ENCODE data around the gene SLC25A48.
A peak's percentile ranks its signal among the peaks of the same experiment; 100 is the strongest.

Gene SLC25A48

DNA sequence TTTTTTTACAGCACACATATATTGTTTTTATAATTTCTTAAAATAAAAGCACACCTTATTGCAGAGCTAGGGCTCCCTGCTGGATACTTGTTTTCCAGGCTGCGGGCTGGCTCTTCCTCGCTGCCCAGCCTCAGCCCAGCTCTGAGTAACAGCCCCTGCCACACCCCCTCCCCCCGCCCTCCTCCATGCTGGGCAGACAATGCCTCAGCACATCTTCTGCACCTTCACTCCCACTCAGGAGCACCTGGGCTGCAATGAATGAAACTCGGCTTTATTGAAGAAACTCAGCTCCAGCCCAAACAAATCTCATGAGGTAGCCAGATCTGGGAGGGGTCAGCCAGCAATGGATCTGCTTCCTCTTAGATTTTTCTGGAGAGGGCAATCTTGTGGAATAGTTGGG, 51.7 kb downstream of the SLC25A48 start:
- no peak for DNase-seq

DNA sequence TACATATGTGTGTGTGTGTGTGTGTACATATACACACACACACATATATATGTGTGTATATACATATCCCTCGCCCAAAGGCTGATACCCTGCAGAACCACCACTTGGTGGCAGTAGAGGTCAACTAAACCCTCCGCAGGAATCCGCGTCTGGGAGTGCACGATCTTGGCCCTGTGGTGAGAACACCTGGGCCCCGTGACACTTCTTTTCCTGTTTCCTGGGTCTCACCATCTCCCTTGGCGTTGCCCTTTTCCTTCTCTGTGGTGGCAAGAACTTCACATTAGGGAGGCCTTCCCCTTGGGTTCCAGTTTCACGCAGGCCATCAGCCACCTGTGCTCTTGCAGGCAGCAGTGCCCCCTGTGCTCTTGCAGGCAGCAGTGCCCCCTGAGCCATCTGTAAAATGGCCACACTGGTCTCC, 53.0 kb downstream of the SLC25A48 start:
- peak; percentile 68 for DNase-seq

DNA sequence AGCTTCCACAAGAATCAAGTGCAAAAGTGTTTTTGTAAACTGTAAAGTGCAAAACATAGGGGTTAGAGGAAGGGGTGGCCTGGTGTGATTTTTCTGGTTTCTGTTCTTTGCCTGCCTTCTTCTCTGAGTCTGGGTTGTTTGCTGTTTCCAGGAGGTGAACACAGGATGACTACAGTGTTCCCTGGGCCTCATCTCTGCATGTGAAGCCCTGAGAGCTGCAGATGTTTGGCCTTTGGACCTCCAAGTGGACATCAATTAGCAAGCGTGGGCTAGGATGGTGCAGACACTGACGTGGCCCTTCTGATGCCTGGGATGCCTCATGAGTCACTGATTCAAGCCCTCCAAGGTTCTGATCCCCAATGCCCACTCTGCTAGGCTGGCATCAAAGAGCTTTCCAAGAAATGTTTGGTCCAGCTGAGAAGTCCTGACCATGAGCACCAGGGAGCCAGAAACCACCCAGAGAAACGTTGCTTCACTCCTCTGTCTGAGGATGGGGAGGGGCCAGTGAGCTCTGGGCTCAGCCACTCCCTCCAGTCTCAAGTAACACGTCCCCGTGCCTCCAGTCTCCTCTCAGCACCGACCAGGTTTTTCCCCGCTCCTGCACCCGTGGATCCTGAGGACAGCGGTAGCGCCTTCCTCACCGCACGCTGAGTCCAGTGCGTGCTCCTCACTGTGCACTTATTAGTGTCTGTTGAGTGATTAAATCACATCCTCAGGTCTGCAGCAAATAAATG, 53.6 kb downstream of the SLC25A48 start:
- no peak for DNase-seq

DNA sequence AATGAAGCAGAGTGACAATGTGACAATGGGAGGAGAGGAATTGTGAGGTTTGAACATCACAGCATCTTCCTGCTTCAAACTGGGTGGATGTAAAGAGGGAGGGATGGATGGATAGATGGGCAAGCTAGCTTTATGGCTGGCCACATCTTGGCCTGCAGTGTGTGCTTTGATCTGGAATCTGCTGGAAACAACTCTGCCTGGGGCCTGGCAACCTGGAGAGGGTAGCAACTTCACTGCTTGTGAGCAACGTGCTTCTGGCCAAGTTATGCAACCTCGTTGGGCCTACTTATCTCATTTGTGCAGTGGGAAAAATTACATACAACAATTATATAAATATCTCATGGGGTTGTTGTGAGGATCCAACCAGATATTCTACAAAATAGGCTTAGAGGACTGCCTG, 55.8 kb downstream of the SLC25A48 start:
- no peak for DNase-seq

DNA sequence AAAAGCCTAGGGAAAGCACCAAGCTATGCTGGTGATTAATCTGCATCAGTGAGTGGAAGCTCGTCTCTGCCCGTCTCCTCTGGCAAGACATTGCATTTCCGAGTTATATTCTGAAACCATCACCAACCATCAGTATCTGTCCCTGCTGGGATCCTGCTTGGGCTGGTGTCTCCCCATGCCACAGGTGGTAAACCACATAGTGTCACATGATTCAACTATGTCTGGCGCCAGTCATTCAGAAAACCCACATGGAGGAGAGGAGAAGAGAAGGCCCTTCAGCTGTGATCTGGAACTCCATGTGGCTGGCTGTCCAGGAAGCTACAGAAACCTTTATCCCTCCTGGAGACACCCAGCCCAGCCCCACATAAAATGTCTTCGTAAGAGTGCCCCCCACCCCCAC, 56.4 kb downstream of the SLC25A48 start:
- no peak for DNase-seq

DNA sequence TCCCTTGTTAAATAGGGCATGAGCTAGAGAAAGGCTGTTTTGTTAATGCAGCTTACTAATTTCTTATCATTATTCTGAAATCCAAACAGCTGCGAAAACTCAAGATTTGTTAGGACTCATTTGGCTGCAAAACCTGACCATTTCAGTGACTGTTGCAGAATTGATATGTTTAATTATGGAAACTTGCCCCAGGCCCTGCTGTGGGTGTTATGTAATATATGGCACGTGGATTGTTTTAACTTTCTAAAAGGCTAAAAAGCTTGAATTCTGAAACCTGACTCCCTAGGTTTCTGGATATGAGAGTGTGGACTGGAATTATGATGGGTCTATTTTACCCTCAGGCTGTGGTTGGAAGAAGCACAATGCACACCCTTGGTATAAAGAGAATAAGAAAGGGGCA, 56.8 kb downstream of the SLC25A48 start:
- DNase-seq: no peak

DNA sequence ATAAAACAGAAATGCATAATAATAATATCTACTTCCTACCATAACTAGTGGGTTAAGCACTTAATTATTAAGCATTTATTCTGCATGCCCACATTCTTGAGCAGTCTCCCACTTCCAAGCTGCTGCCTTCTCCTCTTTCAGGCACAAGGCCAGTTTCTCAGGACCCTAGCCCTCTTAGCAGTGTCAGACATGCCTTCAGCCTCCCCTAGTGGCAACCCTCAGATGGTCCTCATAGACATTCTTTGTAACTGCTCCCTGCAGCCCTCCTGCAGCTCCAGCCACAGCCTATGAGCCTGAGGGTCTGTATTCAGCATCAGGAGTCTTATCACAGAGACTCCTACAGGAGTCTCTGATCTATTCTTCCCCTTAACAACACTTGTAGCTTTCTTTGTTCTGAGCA, 57.3 kb downstream of the SLC25A48 start:
- no peak for DNase-seq

DNA sequence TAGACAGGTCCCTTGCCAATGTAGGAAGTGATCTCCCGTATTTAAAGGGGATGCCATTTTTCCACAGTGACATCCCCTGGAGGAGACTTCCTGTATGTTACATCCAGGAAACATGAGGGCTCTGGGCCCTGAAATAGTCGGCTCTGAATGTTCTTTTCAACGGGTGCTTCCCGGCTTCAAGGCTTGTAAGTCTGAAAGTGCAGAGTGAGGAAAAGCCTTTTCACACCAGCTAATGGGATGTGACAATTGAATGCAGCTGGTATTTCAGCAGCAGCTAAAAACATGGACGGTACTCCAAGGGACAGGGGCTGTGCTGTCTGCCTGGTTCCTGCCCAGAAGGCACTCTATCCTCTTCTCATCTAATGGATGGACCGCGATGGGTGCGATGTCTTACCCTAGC, 59.8 kb downstream of the SLC25A48 start:
- no peak for DNase-seq

DNA sequence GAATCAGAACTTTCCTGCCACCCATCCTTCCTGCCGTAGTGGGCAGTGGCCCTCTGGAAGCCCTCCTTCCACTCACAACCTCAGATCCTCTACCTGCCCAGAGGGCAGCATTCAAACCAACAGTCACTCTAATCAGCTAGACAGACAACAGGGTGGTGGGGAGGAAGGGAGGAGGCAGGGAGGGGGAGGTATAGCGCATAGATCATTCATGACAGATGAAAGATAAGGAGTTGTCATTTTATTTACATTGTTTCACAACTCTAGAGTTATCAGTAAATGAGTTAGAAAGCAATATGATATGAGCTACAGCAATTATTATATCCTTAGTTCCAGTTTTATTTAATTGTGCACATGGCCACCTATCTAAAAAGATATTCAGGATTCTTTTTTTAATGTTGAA, 60.3 kb downstream of the SLC25A48 start:
- no peak for DNase-seq

DNA sequence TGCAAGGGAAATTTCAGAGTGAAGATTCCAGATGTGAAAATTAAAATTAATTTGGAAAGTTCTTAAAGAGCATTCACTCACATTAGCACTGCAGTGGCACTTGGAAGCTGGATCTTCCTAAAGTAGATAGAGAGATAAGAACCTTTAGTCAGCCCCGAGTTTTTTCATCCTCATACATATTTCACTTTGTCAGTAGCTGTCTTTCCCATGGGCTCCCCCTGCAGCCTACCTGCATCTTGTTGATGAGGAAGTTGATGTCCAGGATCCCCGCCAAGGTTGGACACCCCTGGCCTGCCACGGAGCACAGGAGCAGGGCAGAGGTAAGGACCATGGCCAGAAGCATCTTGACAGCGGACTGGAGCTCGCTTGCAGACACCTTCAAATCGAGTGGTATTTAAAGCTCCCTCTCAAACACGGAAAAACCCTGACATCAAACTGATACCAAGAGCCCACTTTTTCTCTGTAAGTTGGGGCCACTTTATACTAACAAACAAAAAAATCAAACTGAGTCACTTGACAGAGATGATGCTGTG, 61.1 kb downstream of the SLC25A48 start, which contains the start of gene IL9:
IL9 (minus strand) TSS at position 368 of the 533 bp plus-strand sequence; CDS start at position 343, 25 bp downstream.
- DNase-seq: no peak

DNA sequence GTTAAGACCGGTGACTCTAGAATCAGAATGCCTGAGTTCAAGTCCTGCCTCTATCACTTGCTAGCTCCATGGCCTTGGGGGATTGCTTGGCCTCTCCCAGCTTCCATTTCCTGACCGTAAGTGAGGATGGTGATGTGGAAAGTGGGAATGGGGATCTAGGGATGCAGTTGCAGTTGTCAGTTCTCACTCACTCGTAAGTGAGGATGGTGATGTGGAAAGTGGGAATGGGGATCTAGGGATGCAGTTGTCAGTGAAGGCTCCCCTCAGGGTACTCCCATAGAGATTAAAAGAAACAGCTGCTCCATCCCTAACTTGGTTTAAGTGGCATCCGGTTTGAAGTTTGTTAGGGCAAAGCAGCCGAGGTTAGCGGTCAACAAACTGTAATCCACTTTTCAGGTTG, 64.2 kb downstream of the SLC25A48 start:
- no peak for DNase-seq

DNA sequence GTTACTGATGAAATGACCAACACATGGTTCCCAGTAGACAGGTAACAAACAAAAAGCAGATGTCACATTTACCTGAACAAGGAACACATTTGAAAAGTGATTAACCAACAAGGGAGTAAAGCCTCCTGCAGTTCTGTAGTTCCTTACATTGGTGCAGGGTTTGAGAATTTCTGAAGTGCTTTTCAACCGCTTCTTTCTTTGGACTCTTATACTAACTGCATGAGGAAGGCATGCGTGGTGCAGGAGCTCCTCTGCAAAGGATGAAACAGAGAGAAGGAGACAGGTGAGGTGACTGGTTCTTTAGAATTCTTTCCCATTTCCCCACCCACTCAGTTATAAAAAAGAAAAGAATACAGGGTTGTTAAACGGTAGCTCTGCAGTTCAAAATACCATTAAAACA, 65.8 kb downstream of the SLC25A48 start:
- DNase-seq: no peak

DNA sequence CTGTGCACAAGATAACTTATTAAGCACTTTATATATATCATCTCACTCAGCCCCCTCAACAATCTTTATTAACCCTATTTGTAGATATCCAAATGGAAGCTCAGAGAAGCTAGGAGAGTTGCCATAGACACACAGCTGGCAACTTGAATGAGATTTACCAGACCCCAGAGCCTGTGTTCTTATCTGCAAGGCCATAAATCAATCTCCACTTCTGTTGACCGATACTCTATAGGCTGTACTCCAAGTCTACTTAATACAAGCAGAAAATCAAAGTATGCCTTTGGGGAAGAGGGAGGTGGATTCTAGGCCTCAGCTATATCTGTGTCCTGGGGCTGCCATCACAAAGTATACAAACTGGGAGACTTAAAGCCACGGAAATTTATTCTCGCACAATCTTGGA, 67.2 kb downstream of the SLC25A48 start:
- DNase-seq: no peak

DNA sequence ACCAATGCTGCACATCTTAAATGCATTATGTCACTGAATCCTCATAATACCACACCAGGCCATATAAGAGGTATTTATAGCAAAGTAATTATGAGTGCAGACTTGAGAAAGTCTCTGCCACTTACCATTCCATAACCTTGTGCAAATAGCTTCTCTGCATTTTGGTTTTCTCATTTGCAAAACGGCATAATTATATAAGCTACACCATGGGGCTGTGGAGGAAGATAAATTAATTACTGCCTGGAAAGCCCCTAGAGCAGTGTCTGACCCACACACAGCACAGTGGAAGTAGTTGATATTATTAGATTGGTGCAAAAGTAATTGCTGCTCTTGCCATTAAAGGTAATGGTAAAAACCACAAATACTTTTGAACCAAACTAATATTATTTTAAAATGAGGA, 70.7 kb downstream of the SLC25A48 start:
- DNase-seq: no peak

DNA sequence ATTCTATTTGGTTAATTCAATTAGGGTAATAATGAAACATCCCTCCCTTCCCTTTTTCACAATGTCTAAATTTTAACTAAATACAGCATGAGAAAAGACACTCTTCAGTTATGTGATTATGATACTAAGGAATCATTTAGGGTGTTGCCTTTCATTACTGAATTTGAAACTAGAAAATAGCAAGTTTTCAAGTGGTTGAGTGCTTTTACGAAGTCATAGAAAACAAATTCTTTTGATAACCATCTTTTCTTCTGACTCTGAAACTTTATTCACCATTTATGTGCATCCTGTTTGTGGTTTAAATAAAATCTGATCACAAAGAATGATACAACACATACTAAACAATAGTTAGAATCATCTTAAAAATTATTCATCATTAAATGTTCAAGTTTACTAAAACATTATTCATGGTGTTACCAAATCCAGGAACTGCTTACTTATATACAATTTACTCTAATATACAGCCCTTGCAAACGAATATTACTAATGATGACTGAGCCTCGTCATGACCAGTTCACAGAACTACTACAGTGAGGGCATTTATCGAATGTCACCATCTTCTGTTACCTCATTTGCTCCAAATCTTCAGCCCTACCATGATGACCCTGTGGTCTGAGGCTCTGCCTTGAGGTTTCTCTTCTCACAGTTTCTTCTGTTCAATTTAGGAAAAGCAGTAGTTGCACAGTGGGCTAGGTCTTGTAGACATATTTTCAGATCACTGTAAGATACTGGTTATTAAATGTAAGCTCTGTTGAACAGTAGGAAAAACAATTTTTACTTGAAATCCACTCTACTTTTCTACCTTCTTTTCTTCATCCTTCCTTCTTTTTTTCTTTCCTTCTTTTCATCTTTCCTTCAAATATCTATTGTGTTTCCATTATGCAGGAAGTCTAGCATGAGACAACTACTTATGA, 79.5 kb downstream of the SLC25A48 start:
- no peak for DNase-seq

DNA sequence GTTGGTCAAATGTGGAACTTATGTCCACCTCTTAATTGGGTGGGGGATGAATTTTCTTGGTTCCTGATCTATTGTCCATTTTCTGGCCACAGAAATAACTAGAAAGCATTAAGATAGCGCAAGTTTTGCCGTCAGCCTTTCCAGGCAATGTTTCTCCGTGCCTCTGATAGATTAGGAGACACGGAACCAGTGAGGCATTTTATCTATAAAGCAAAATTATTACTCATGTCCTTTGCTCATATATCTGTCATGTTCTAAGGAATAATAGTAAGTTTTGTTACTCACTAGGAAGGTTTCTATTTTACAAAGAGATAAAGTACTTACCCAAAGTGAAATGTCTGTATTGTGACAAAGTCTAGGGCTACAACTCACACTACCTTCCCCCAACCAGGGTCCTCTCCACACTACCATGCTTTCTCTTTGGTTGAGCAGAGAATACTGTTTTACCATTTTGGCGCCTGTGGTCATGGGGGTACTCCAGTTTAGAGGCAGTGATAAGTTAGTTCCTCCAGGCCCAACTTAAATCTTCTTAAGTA, 81.1 kb downstream of the SLC25A48 start:
- DNase-seq: no peak

DNA sequence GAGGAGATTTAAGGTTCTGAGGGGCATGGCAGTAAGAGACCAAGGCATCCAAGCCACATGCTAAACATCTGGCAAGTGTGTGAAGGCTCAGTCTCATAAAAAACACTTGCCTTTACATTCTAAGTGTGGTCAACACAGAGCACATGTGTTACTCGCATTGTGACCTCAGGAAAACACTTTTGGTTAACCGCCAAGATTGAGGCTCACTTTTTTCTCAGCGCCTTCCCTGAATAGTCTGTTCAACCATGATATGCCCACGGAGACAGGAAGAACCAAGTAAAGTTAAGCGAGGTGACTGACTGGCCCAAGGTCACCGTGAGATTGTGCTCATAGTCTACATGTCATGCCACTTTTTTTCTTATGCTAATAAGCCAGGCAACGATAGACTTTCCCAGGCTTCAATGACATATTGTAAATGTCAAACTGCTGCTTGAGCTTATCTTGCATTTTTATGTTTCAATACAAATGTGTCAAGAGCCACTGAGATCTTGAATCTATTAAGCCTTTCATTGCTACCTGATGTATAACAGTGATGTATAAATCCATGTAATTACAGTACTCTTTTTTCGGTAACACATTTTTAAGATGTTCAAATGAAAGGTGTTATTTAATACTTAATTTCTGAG, 82.3 kb downstream of the SLC25A48 start:
- no peak for DNase-seq

DNA sequence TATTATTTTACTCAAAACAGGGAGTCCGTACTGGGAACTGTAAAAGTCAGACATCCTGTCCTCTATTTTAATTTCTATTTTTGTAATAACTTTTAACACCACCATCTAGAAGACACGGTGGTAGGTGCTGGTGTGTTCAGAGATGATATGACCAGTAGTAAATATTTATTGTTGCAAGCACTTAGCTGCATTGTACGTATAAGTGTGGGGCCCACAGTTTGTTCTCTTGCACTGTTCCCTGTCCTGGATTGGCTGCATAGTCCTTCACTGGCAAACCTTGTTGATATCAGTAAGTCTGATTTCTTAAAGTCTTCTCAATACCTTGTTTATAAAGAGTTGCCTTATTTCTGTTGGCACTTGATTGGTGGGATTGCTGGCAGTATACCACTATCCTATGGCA, 85.7 kb downstream of the SLC25A48 start:
- DNase-seq: no peak

DNA sequence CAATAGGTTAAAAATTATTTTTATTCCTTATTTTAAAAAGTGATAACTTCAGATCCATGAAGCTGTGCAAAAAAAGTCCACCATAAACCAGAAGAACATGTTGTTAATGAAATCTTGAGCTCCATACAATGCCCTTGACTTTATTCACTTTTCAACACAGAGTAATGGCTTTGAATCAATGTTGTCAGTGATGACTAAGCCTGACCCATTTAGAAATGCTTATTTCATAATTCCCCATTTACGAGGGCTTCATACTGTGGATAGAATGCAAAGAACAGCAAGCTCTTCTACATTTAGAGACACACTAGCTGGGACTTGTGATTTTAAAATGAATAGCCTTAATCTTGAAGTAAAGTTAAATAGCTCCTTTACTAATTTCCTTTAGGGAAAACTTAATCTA, 86.9 kb downstream of the SLC25A48 start:
- no peak for DNase-seq

DNA sequence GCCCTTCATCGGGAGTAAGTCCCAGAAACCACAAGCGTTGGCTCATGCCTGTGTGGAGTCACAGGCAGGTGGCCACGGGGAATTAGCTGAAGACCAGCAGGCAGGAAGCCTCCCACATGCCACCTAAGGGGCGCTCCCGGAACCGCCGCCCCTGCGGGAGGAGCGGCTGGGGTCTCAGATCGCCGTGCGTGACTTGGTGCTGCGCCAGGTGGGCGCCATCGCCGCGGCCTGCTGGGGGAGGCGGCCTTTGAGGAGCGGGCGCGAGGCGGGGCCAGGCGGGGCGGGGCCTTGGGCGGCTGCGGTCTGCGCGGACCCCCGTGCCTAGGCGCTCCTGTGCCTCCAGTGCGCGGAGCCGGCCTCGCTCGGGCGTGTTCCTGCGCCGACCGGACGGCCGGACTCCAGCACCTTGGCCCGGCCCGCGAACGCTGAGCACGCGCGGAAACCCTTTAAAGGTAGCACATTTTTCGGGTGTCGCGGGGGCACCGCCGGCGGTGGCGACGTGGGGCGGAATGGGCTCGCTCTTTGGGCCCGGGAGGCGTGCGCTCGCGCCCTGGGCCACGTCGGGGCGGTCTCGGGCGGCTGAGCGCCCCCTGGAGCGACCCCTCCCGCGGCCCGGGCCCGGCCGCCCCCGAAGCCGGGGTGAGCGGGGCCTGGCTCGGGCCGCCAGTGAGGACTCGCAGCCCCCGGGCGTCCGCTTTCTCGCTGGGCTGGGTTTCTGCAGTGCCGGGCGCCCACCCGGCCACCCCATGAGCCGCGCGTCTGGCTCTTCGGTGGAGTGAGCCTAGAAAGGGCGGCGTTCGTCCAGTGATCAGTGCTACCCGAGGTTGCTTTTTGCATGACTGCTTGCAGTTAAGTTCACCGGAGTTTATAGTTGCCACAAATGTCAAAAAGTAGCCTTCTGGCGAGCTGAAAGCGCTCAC, 95.8 kb downstream of the SLC25A48 start:
- DNase-seq: no peak

DNA sequence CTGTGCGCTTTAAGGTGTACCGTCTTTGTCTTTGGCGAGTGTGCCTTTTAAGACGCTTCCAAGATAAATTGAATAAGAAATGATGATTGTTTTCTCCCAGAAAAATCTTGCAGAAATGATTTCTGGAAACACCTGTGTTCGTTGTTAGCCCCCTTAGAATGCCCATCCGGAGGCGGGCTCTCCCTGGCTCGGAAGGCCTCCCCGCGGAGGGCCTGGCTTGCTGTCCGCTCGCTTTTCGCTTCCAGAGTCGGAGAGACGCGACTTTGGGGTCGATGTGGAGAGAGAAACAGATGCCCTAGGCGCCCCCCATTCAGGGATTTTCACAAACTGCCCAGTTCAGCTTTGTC, 96.5 kb downstream of the SLC25A48 start:
- DNase-seq: no peak

DNA sequence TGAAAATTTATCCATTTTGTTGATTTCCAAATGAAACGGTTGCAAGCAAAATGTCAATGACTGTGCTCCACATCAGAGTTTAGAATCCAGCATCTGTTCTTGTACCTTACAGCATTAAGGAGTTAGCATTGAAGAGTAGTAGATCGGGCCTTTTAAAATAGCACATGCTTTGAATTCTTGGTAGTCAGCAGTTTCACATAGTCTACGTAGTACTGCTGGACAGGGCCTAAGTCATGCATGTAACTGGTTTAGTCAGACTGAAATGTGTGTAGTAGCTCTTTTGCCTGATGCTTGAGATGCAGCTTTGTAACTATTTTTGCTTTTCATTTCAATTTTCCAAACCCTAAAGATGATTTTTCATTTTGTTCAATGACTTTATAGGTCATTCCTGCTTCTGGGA, 100.5 kb downstream of the SLC25A48 start:
- DNase-seq: no peak

Measured in CD4-positive, alpha-beta T cell treated with Interleukin-4 for 4 hours (primary cell).